Astrocyte (in vitro differentiated cells and primary cell): ENCODE measurements around the gene BCKDHB.

ENCODE experiments used
- EZH2 ChIP-seq: IDR thresholded peaks from 2 replicates; pipeline ENCODE4 v1.6.1; 2012; ENCODE audit warnings: mild to moderate bottlenecking, low read length, inconsistent platforms; ENCODE audit not compliant: insufficient read depth
- TF ChIP-seq, protein P1 (sequence below): IDR thresholded peaks from 2 replicates; pipeline ENCODE4 v1.5.1; 2011; ENCODE audit warnings: low read depth, mild to moderate bottlenecking, inconsistent platforms, low read length, moderate library complexity; ENCODE audit not compliant: insufficient read depth

DNA sequence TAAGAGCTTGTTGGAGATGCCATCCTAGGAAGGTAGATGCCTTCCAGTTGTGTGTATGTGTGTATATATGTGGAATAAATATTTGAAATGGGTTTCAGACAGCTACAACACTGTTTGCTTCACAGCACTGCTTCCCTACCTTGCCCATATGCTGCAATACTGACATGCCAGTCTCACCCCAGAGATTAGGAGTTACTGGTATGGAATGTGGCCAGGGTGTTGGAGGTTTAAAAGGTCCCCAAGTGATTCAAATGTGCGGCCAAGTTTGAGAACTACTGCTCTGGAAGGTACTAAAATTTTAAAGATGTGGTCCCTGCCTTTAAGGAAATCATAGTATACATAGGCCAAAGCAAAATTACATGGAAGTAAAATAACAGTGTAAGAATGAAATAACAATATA lies 39.5 kb downstream of the BCKDHB start:
- no peak for TF ChIP-seq EZH2
- TF ChIP-seq, protein P1, sequence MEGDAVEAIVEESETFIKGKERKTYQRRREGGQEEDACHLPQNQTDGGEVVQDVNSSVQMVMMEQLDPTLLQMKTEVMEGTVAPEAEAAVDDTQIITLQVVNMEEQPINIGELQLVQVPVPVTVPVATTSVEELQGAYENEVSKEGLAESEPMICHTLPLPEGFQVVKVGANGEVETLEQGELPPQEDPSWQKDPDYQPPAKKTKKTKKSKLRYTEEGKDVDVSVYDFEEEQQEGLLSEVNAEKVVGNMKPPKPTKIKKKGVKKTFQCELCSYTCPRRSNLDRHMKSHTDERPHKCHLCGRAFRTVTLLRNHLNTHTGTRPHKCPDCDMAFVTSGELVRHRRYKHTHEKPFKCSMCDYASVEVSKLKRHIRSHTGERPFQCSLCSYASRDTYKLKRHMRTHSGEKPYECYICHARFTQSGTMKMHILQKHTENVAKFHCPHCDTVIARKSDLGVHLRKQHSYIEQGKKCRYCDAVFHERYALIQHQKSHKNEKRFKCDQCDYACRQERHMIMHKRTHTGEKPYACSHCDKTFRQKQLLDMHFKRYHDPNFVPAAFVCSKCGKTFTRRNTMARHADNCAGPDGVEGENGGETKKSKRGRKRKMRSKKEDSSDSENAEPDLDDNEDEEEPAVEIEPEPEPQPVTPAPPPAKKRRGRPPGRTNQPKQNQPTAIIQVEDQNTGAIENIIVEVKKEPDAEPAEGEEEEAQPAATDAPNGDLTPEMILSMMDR, result no peak
